Gastroesophageal sphincter (tissue), 3 donors: ENCODE measurements around the gene FBXL17.

Experiments used
- CTCF ChIP-seq, 4 experiments: fragments of 200-600 bp in 2 of 4; fragments of 450-650 bp in 2 of 4; sonication (generic) in 1 of 4; IDR thresholded peaks; one replicate each; pipeline ENCODE4 v1.5.1; 2017 to 2019; ENCODE audit warnings: antibody characterized with exemption in 4 of 4, mild to moderate bottlenecking in 2 of 4, moderate library complexity in 2 of 4
- POLR2A ChIP-seq, 2 donors: fragments of 450-650 bp; IDR thresholded peaks; one replicate each; pipeline ENCODE4 v1.6.1; 2017; ENCODE audit warnings: antibody characterized with exemption in 2 of 2, mild to moderate bottlenecking in 2 of 2, moderate library complexity in 1 of 2
- POLR2AphosphoS5 ChIP-seq: sonication (generic); formaldehyde crosslinking; IDR thresholded peaks from one replicate; pipeline ENCODE4 v1.6.1; 2017; ENCODE audit warnings: antibody characterized with exemption

DNA sequence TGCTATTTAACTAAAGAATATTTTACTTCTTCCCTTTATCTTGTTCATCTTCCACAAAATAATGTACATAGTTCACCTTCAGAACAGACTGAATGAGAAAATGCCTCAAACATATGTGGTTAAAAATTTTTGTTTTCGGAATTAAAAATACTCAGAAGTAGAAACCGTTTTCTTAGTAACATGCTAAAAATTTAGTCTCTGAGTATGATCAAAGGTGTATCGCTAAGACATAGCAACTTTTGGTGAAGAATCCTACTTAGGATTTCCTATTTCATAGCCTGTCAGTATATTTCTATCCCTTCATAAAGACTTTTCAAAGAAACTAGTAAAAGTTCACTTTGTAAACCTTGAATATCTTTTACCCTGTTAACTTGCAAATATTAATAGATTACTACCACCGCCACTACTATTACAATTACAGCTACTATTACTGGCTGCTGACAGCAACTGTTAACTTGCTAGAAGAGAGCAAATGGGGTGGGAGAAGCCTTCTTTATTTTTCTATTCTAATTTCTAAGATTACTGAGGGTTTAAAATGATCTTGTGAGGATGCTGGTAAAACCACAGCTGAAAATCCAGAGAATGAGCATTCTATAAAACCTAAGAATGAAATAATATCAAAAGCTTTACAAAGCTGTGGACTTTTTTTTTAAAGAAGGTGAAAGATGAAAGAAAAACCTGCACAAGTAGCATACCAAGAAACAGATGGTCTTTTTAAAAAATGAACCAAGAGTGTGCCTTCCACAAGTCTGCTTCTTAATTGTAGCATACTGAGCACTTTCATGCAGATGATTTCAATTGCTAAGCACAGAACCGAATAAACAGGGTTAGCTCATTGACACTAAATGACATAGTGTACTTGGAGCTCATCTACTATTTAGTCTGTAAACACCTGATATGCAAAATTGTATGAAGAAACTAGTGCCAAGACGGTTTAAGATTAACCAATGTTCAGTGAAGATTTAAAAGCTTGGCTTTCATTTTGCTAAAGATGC lies 464.9 kb downstream of the FBXL17 start:
- no peak for TF ChIP-seq POLR2A (IDR thresholded peaks at IDR 0.05)
- TF ChIP-seq CTCF (IDR thresholded peaks at IDR 0.05), result no peak
- no peak for TF ChIP-seq POLR2AphosphoS5
